H1 (cell line): ENCODE results near the gene RBM24. TPM values are rescaled to one million over a fixed set of nuclear protein-coding genes. Genes with fewer than 3 reads are reported as not detected.
"Not testable (repeated sequence)": the region's sequence is repeated elsewhere in the genome, so short reads cannot be mapped to it uniquely, and the experiment has no call there.

Experiments
- CTCF ChIA-PET: fragments of 300-600 bp; sonication (Branson Sonifier 250); formaldehyde crosslinking; loops from one replicate; lab custom pipeline; 2021; ENCODE audit not compliant: partially characterized antibody; lab: Charles Lee
- POLR2A ChIA-PET: fragments of 300-600 bp; sonication (Branson Sonifier 250); formaldehyde crosslinking; loops from one replicate; lab custom pipeline; 2021; ENCODE audit warnings: inconsistent platforms; ENCODE audit not compliant: partially characterized antibody; lab: Charles Lee
- DNase-seq, 2 experiments: peaks; one replicate each; pipeline versions ENCODE4 v3.0.0 to v3.0.0-alpha.2; 2010 to 2022; ENCODE audit warnings: low spot score in 2 of 2, low read depth in 1 of 2, mixed read lengths in 1 of 2
- FAIRE-seq: peaks from 2 replicates; lab custom pipeline; 2011; peaks lifted over from hg19 to GRCh38; lab: Jason Lieb, UNC
- H2AFZ ChIP-seq: 2 replicates; pipeline ENCODE4 v1.8.1; 2012; ENCODE audit warnings: low read length, inconsistent platforms
- H2AK5ac ChIP-seq: 2 replicates; pipeline ENCODE4 v1.6.1; 2013; ENCODE audit warnings: low read depth, low read length
- H2BK120ac ChIP-seq: replicated peaks from 2 replicates; pipeline ENCODE3; 2013; ENCODE audit warnings: low read depth, low read length, inconsistent platforms
- H2BK12ac ChIP-seq: 2 replicates; pipeline ENCODE4 v1.6.1; 2013; ENCODE audit warnings: low read depth, low read length
- H2BK15ac ChIP-seq: 2 replicates; pipeline ENCODE4 v1.6.1; 2013; ENCODE audit warnings: low read length
- H2BK20ac ChIP-seq: 2 replicates; pipeline ENCODE4 v1.6.1; 2013; ENCODE audit warnings: low read length
- H2BK5ac ChIP-seq: 2 replicates; pipeline ENCODE4 v1.6.1; 2013; ENCODE audit warnings: low read depth, low read length
- H3K14ac ChIP-seq: 2 replicates; pipeline ENCODE4 v1.6.1; 2013; ENCODE audit warnings: inconsistent platforms; ENCODE audit not compliant: insufficient read length
- H3K18ac ChIP-seq: 2 replicates; pipeline ENCODE4 v1.6.1; 2013; ENCODE audit warnings: low read length; ENCODE audit errors: extremely low read depth
- H3K23ac ChIP-seq: 2 replicates; pipeline ENCODE4 v1.6.1; 2013; ENCODE audit warnings: inconsistent platforms; ENCODE audit not compliant: insufficient read length
- H3K23me2 ChIP-seq: 2 replicates; pipeline ENCODE4 v1.6.1; 2013; ENCODE audit warnings: low read depth, low read length
- H3K27ac ChIP-seq: 2 replicates; pipeline ENCODE4 v1.6.1; 2011; ENCODE audit warnings: low read depth, low read length, inconsistent platforms
- H3K27me3 ChIP-seq, 4 experiments: replicated peaks in 1 of 4; 1 replicate in 1 of 4; 2 replicates in 3 of 4; pipeline versions ENCODE4 v1.6.1 to v1.8.1; 2011 to 2013; ENCODE audit warnings: low read length in 3 of 4, mild to moderate bottlenecking in 3 of 4, inconsistent platforms in 2 of 4, mixed read lengths in 2 of 4, moderate library complexity in 1 of 4; ENCODE audit not compliant: control insufficient read depth in 3 of 4, insufficient read depth in 3 of 4; ENCODE audit errors: extremely low read depth in 1 of 4
- H3K36me3 ChIP-seq, 4 experiments: 2 replicates each; pipeline versions ENCODE4 v1.6.1 to v1.8.1; 2011 to 2013; ENCODE audit warnings: mild to moderate bottlenecking in 4 of 4, low read length in 3 of 4, moderate library complexity in 2 of 4, control low read depth in 1 of 4, inconsistent platforms in 1 of 4; ENCODE audit not compliant: insufficient read depth in 4 of 4, control insufficient read depth in 2 of 4
- H3K4ac ChIP-seq: replicated peaks from 2 replicates; pipeline ENCODE3; 2013; ENCODE audit warnings: low read length, low read depth, mixed read lengths, inconsistent platforms; ENCODE audit not compliant: insufficient read length
- H3K4me1 ChIP-seq, 4 experiments: replicated peaks in 1 of 4; 1 replicate in 1 of 4; 2 replicates in 3 of 4; pipeline versions ENCODE4 v1.6.1 to v1.8.1; 2011 to 2013; ENCODE audit warnings: low read length in 3 of 4, inconsistent platforms in 2 of 4, mixed read lengths in 1 of 4; ENCODE audit not compliant: insufficient read depth in 4 of 4, control insufficient read depth in 3 of 4
- H3K4me2 ChIP-seq, 2 experiments: 2 replicates each; pipeline versions ENCODE4 v1.6.1 to v1.8.1; 2011 to 2013; ENCODE audit warnings: low read depth in 2 of 2, low read length in 2 of 2, control low read depth in 1 of 2, inconsistent platforms in 1 of 2, mild to moderate bottlenecking in 1 of 2; ENCODE audit not compliant: insufficient read depth in 1 of 2
- H3K4me3 ChIP-seq, 4 experiments: fragments of 200-600, 300-600 bp in 1 of 4; sonication (generic), shearing (Covaris generic), sonication (Bioruptor Twin) in 1 of 4; 2 replicates each; pipeline versions ENCODE4 v1.5.1 to v1.8.1; 2011 to 2016; ENCODE audit warnings: low read length in 4 of 4, low read depth in 3 of 4, control low read depth in 2 of 4, inconsistent platforms in 2 of 4, mild to moderate bottlenecking in 2 of 4, mixed read lengths in 1 of 4, moderate library complexity in 1 of 4; ENCODE audit not compliant: insufficient read depth in 2 of 4; ENCODE audit errors: extremely low read depth in 1 of 4
- H3K56ac ChIP-seq: replicated peaks from 2 replicates; pipeline ENCODE3; 2013; ENCODE audit warnings: low read depth, mild to moderate bottlenecking, mixed read lengths, low read length, inconsistent platforms; ENCODE audit not compliant: insufficient read length
- H3K79me1 ChIP-seq: 2 replicates; pipeline ENCODE4 v1.6.1; 2013; ENCODE audit warnings: low read depth, low read length, control low read depth
- H3K79me2 ChIP-seq, 2 experiments: 2 replicates each; pipeline versions ENCODE4 v1.6.1 to v1.8.1; 2012 to 2013; ENCODE audit warnings: low read length in 2 of 2, mild to moderate bottlenecking in 2 of 2, inconsistent platforms in 1 of 2; ENCODE audit not compliant: insufficient read depth in 2 of 2, control insufficient read depth in 1 of 2
- H3K9ac ChIP-seq, 4 experiments: replicated peaks in 1 of 4; 1 replicate in 1 of 4; 2 replicates in 3 of 4; pipeline versions ENCODE4 v1.6.1 to v1.8.1; 2011 to 2013; ENCODE audit warnings: low read depth in 3 of 4, low read length in 3 of 4, control low read depth in 2 of 4, mild to moderate bottlenecking in 2 of 4, moderate library complexity in 2 of 4, inconsistent platforms in 1 of 4; ENCODE audit errors: extremely low read depth in 1 of 4
- H3K9me3 ChIP-seq, 2 experiments: 2 replicates each; pipeline versions ENCODE4 v1.6.1 to v1.8.1; 2012 to 2013; ENCODE audit warnings: mild to moderate bottlenecking in 2 of 2, moderate library complexity in 2 of 2, control low read depth in 1 of 2, inconsistent platforms in 1 of 2, low read depth in 1 of 2, low read length in 1 of 2, mixed read lengths in 1 of 2; ENCODE audit not compliant: insufficient read depth in 2 of 2
- H4K20me1 ChIP-seq, 2 experiments: replicated peaks in 1 of 2; 2 replicates each; pipeline versions ENCODE3 to v1.8.1; 2011 to 2013; ENCODE audit warnings: inconsistent platforms in 2 of 2, low read length in 2 of 2, mild to moderate bottlenecking in 1 of 2; ENCODE audit not compliant: insufficient read depth in 2 of 2, control insufficient read depth in 1 of 2
- H4K5ac ChIP-seq: 2 replicates; pipeline ENCODE4 v1.6.1; 2013; ENCODE audit warnings: low read length, low read depth, mixed read lengths, inconsistent platforms; ENCODE audit not compliant: insufficient read length
- H4K8ac ChIP-seq: 2 replicates; pipeline ENCODE4 v1.8.0; 2013; ENCODE audit warnings: mild to moderate bottlenecking, moderate library complexity, low read length, inconsistent platforms; ENCODE audit not compliant: insufficient read depth; ENCODE audit errors: extremely low read depth
- H4K91ac ChIP-seq: replicated peaks from 2 replicates; pipeline ENCODE3; 2013; ENCODE audit warnings: low read length, mixed read lengths, inconsistent platforms; ENCODE audit not compliant: insufficient read length
- WGBS, 2 experiments: shearing (Covaris generic) in 1 of 2; methylation state at CpG; one replicate each; pipeline versions ENCODE4 v1.1.6 to v1.1.7; 2013 to 2015; ENCODE audit warnings: low lambda C conversion rate in 2 of 2, mixed read lengths in 2 of 2, inconsistent platforms in 1 of 2, low coverage in 1 of 2, missing lambda C conversion rate in 1 of 2; ENCODE audit not compliant: insufficient replicate concordance in 2 of 2, insufficient coverage in 1 of 2, insufficient read length in 1 of 2; ENCODE audit errors: extremely low coverage in 1 of 2, missing lambda C conversion rate in 1 of 2; 5-methylcytosine and 5-hydroxymethylcytosine counted together
- polyA plus RNA-seq, 7 experiments: library from polyadenylated mRNA; depleted of rRNA in 3 of 7; stranded (reverse) in 5 of 7; unstranded in 2 of 7; fragments of >200 nt in 5 of 7; fragments of 200-250 nt in 2 of 7; gene quantifications; 1 replicate in 5 of 7; 2 replicates in 1 of 7; 4 replicates in 1 of 7; pipeline versions ENCODE4 v1.2.1 to v1.2.3, GENCODE V29; 2011 to 2013; ENCODE audit warnings: missing spikeins in 2 of 7, mixed read lengths in 2 of 7
- total RNA-seq: library from RNA; stranded (reverse); fragmentation: NEBNext Ultra II Directional; extraction: Animal tissue kit (Norgen Biotek cat#: 25700); gene quantifications from 2 replicates; pipeline ENCODE4 v1.2.1, GENCODE V29; 2021

Gene RBM24
- total and polyA plus RNA-seq, 2 of the 8 experiments (the other 6 are each of a cell fraction or from before 2014, with no cell fraction given): 0.52 to 2.6 TPM

- H2BK120ac ChIP-seq, H3K23me2 ChIP-seq, H4K91ac ChIP-seq, H3K4me3 ChIP-seq, H2AK5ac ChIP-seq, DNase-seq, FAIRE-seq, H2AFZ ChIP-seq, H3K14ac ChIP-seq, H3K18ac ChIP-seq, H3K56ac ChIP-seq, H4K8ac ChIP-seq, H3K79me2 ChIP-seq, H2BK12ac ChIP-seq, H3K9ac ChIP-seq, H3K9me3 ChIP-seq, H3K27ac ChIP-seq, POLR2A ChIA-PET, H3K27me3 ChIP-seq, H4K5ac ChIP-seq, H3K4me1 ChIP-seq, H3K36me3 ChIP-seq, H3K23ac ChIP-seq, H2BK20ac ChIP-seq, H3K79me1 ChIP-seq, H4K20me1 ChIP-seq, H2BK15ac ChIP-seq, H3K4ac ChIP-seq, H3K4me2 ChIP-seq, H2BK5ac ChIP-seq: not testable (repeated sequence)
- CTCF ChIA-PET: interaction anchor here (1.2 kb wide), 1 partner anchor 271 kb away, joined by 3 read pairs; no protein-coding TSS in a partner anchor
- WGBS, 2 experiments: 89% methylated on average over 7 of the region's 7 CpGs; no CpG with 5 or more reads in 1 of the 2 experiments
Measured at GRCh38 chr6:17313238-17313637, 32.1 kb downstream of the RBM24 start.
